ENCODE data around the gene ABLIM1. TPM values are rescaled to one million over a fixed set of nuclear protein-coding genes. Genes with fewer than 3 reads are reported as not detected.

Gene ABLIM1
- total and polyA plus RNA-seq, 2 experiments from 2014 or later, result 21.9 to 45.1 TPM

GRCh38 chr10:114647545-114648138, 10.4 kb downstream of the ABLIM1 start (continued):
- TF ChIP-seq ZNF462 (CRISPR knock-in tag; IDR thresholded peaks at IDR 0.05) (no peak), ETS1 (IDR thresholded peaks at IDR 0.05) (no peak), STAT1 (IDR thresholded peaks at IDR 0.05; ENCODE audit: unreplicated experiment) (no peak), EZH2 (IDR thresholded peaks at IDR 0.05; ENCODE audit: low read depth, unreplicated experiment) (no peak), POLR2AphosphoS5 (IDR thresholded peaks at IDR 0.05; ENCODE audit: low read depth) (no peak), JUNB (IDR thresholded peaks at IDR 0.05; ENCODE audit: unreplicated experiment) (no peak), CTCF (conservative IDR thresholded peaks at IDR 0.05; ENCODE audit: low read depth in 2 of 2) (no peak), ZNF331 (CRISPR knock-in tag; IDR thresholded peaks at IDR 0.05; ENCODE audit: low read depth) (no peak), ZNF114 (CRISPR knock-in tag; IDR thresholded peaks at IDR 0.05) (no peak)
